H1 (cell line): ENCODE measurements around the gene CXorf49B. TPM values are rescaled to one million over a fixed set of nuclear protein-coding genes. Genes with fewer than 3 reads are reported as not detected.
"Not testable (repeated sequence)": the region's sequence is repeated elsewhere in the genome, so short reads cannot be mapped to it uniquely, and the experiment has no call there.

ENCODE experiments used
- CTCF ChIA-PET: fragments of 300-600 bp; sonication (Branson Sonifier 250); formaldehyde crosslinking; loops from one replicate; lab custom pipeline; 2021; ENCODE audit not compliant: partially characterized antibody; lab: Charles Lee
- POLR2A ChIA-PET: fragments of 300-600 bp; sonication (Branson Sonifier 250); formaldehyde crosslinking; loops from one replicate; lab custom pipeline; 2021; ENCODE audit warnings: inconsistent platforms; ENCODE audit not compliant: partially characterized antibody; lab: Charles Lee
- DNase-seq, 2 experiments: peaks; one replicate each; pipeline versions ENCODE4 v3.0.0 to v3.0.0-alpha.2; 2010 to 2022; ENCODE audit warnings: low spot score in 2 of 2, low read depth in 1 of 2, mixed read lengths in 1 of 2
- FAIRE-seq: peaks from 2 replicates; lab custom pipeline; 2011; peaks lifted over from hg19 to GRCh38; lab: Jason Lieb, UNC
- H2AFZ ChIP-seq: 2 replicates; pipeline ENCODE4 v1.8.1; 2012; ENCODE audit warnings: low read length, inconsistent platforms
- H2AK5ac ChIP-seq: 2 replicates; pipeline ENCODE4 v1.6.1; 2013; ENCODE audit warnings: low read depth, low read length
- H2BK120ac ChIP-seq: replicated peaks from 2 replicates; pipeline ENCODE3; 2013; ENCODE audit warnings: low read depth, low read length, inconsistent platforms
- H2BK12ac ChIP-seq: 2 replicates; pipeline ENCODE4 v1.6.1; 2013; ENCODE audit warnings: low read depth, low read length
- H2BK15ac ChIP-seq: 2 replicates; pipeline ENCODE4 v1.6.1; 2013; ENCODE audit warnings: low read length
- H2BK20ac ChIP-seq: 2 replicates; pipeline ENCODE4 v1.6.1; 2013; ENCODE audit warnings: low read length
- H2BK5ac ChIP-seq: 2 replicates; pipeline ENCODE4 v1.6.1; 2013; ENCODE audit warnings: low read depth, low read length
- H3K14ac ChIP-seq: 2 replicates; pipeline ENCODE4 v1.6.1; 2013; ENCODE audit warnings: inconsistent platforms; ENCODE audit not compliant: insufficient read length
- H3K18ac ChIP-seq: 2 replicates; pipeline ENCODE4 v1.6.1; 2013; ENCODE audit warnings: low read length; ENCODE audit errors: extremely low read depth
- H3K23ac ChIP-seq: 2 replicates; pipeline ENCODE4 v1.6.1; 2013; ENCODE audit warnings: inconsistent platforms; ENCODE audit not compliant: insufficient read length
- H3K23me2 ChIP-seq: 2 replicates; pipeline ENCODE4 v1.6.1; 2013; ENCODE audit warnings: low read depth, low read length
- H3K27ac ChIP-seq: 2 replicates; pipeline ENCODE4 v1.6.1; 2011; ENCODE audit warnings: low read depth, low read length, inconsistent platforms
- H3K27me3 ChIP-seq, 4 experiments: replicated peaks in 1 of 4; 1 replicate in 1 of 4; 2 replicates in 3 of 4; pipeline versions ENCODE4 v1.6.1 to v1.8.1; 2011 to 2013; ENCODE audit warnings: low read length in 3 of 4, mild to moderate bottlenecking in 3 of 4, inconsistent platforms in 2 of 4, mixed read lengths in 2 of 4, moderate library complexity in 1 of 4; ENCODE audit not compliant: control insufficient read depth in 3 of 4, insufficient read depth in 3 of 4; ENCODE audit errors: extremely low read depth in 1 of 4
- H3K36me3 ChIP-seq, 4 experiments: 2 replicates each; pipeline versions ENCODE4 v1.6.1 to v1.8.1; 2011 to 2013; ENCODE audit warnings: mild to moderate bottlenecking in 4 of 4, low read length in 3 of 4, moderate library complexity in 2 of 4, control low read depth in 1 of 4, inconsistent platforms in 1 of 4; ENCODE audit not compliant: insufficient read depth in 4 of 4, control insufficient read depth in 2 of 4
- H3K4ac ChIP-seq: replicated peaks from 2 replicates; pipeline ENCODE3; 2013; ENCODE audit warnings: low read length, low read depth, mixed read lengths, inconsistent platforms; ENCODE audit not compliant: insufficient read length
- H3K4me1 ChIP-seq, 4 experiments: replicated peaks in 1 of 4; 1 replicate in 1 of 4; 2 replicates in 3 of 4; pipeline versions ENCODE4 v1.6.1 to v1.8.1; 2011 to 2013; ENCODE audit warnings: low read length in 3 of 4, inconsistent platforms in 2 of 4, mixed read lengths in 1 of 4; ENCODE audit not compliant: insufficient read depth in 4 of 4, control insufficient read depth in 3 of 4
- H3K4me2 ChIP-seq, 2 experiments: 2 replicates each; pipeline versions ENCODE4 v1.6.1 to v1.8.1; 2011 to 2013; ENCODE audit warnings: low read depth in 2 of 2, low read length in 2 of 2, control low read depth in 1 of 2, inconsistent platforms in 1 of 2, mild to moderate bottlenecking in 1 of 2; ENCODE audit not compliant: insufficient read depth in 1 of 2
- H3K4me3 ChIP-seq, 4 experiments: fragments of 200-600, 300-600 bp in 1 of 4; sonication (generic), shearing (Covaris generic), sonication (Bioruptor Twin) in 1 of 4; 2 replicates each; pipeline versions ENCODE4 v1.5.1 to v1.8.1; 2011 to 2016; ENCODE audit warnings: low read length in 4 of 4, low read depth in 3 of 4, control low read depth in 2 of 4, inconsistent platforms in 2 of 4, mild to moderate bottlenecking in 2 of 4, mixed read lengths in 1 of 4, moderate library complexity in 1 of 4; ENCODE audit not compliant: insufficient read depth in 2 of 4; ENCODE audit errors: extremely low read depth in 1 of 4
- H3K56ac ChIP-seq: replicated peaks from 2 replicates; pipeline ENCODE3; 2013; ENCODE audit warnings: low read depth, mild to moderate bottlenecking, mixed read lengths, low read length, inconsistent platforms; ENCODE audit not compliant: insufficient read length
- H3K79me1 ChIP-seq: 2 replicates; pipeline ENCODE4 v1.6.1; 2013; ENCODE audit warnings: low read depth, low read length, control low read depth
- H3K79me2 ChIP-seq, 2 experiments: 2 replicates each; pipeline versions ENCODE4 v1.6.1 to v1.8.1; 2012 to 2013; ENCODE audit warnings: low read length in 2 of 2, mild to moderate bottlenecking in 2 of 2, inconsistent platforms in 1 of 2; ENCODE audit not compliant: insufficient read depth in 2 of 2, control insufficient read depth in 1 of 2
- H3K9ac ChIP-seq, 4 experiments: replicated peaks in 1 of 4; 1 replicate in 1 of 4; 2 replicates in 3 of 4; pipeline versions ENCODE4 v1.6.1 to v1.8.1; 2011 to 2013; ENCODE audit warnings: low read depth in 3 of 4, low read length in 3 of 4, control low read depth in 2 of 4, mild to moderate bottlenecking in 2 of 4, moderate library complexity in 2 of 4, inconsistent platforms in 1 of 4; ENCODE audit errors: extremely low read depth in 1 of 4
- H3K9me3 ChIP-seq, 2 experiments: 2 replicates each; pipeline versions ENCODE4 v1.6.1 to v1.8.1; 2012 to 2013; ENCODE audit warnings: mild to moderate bottlenecking in 2 of 2, moderate library complexity in 2 of 2, control low read depth in 1 of 2, inconsistent platforms in 1 of 2, low read depth in 1 of 2, low read length in 1 of 2, mixed read lengths in 1 of 2; ENCODE audit not compliant: insufficient read depth in 2 of 2
- H4K20me1 ChIP-seq, 2 experiments: replicated peaks in 1 of 2; 2 replicates each; pipeline versions ENCODE3 to v1.8.1; 2011 to 2013; ENCODE audit warnings: inconsistent platforms in 2 of 2, low read length in 2 of 2, mild to moderate bottlenecking in 1 of 2; ENCODE audit not compliant: insufficient read depth in 2 of 2, control insufficient read depth in 1 of 2
- H4K5ac ChIP-seq: 2 replicates; pipeline ENCODE4 v1.6.1; 2013; ENCODE audit warnings: low read length, low read depth, mixed read lengths, inconsistent platforms; ENCODE audit not compliant: insufficient read length
- H4K8ac ChIP-seq: 2 replicates; pipeline ENCODE4 v1.8.0; 2013; ENCODE audit warnings: mild to moderate bottlenecking, moderate library complexity, low read length, inconsistent platforms; ENCODE audit not compliant: insufficient read depth; ENCODE audit errors: extremely low read depth
- H4K91ac ChIP-seq: replicated peaks from 2 replicates; pipeline ENCODE3; 2013; ENCODE audit warnings: low read length, mixed read lengths, inconsistent platforms; ENCODE audit not compliant: insufficient read length
- WGBS, 2 experiments: shearing (Covaris generic) in 1 of 2; methylation state at CpG; one replicate each; pipeline versions ENCODE4 v1.1.6 to v1.1.7; 2013 to 2015; ENCODE audit warnings: low lambda C conversion rate in 2 of 2, mixed read lengths in 2 of 2, inconsistent platforms in 1 of 2, low coverage in 1 of 2, missing lambda C conversion rate in 1 of 2; ENCODE audit not compliant: insufficient replicate concordance in 2 of 2, insufficient coverage in 1 of 2, insufficient read length in 1 of 2; ENCODE audit errors: extremely low coverage in 1 of 2, missing lambda C conversion rate in 1 of 2; 5-methylcytosine and 5-hydroxymethylcytosine counted together
- polyA plus RNA-seq, 7 experiments: library from polyadenylated mRNA; depleted of rRNA in 3 of 7; stranded (reverse) in 5 of 7; unstranded in 2 of 7; fragments of >200 nt in 5 of 7; fragments of 200-250 nt in 2 of 7; gene quantifications; 1 replicate in 5 of 7; 2 replicates in 1 of 7; 4 replicates in 1 of 7; pipeline versions ENCODE4 v1.2.1 to v1.2.3, GENCODE V29; 2011 to 2013; ENCODE audit warnings: missing spikeins in 2 of 7, mixed read lengths in 2 of 7
- total RNA-seq: library from RNA; stranded (reverse); fragmentation: NEBNext Ultra II Directional; extraction: Animal tissue kit (Norgen Biotek cat#: 25700); gene quantifications from 2 replicates; pipeline ENCODE4 v1.2.1, GENCODE V29; 2021

Gene CXorf49B
- total and polyA plus RNA-seq, 2 of the 8 experiments (the other 6 are each of a cell fraction or from before 2014, with no cell fraction given) = not detected

- H2BK12ac ChIP-seq, FAIRE-seq, H3K14ac ChIP-seq, H3K27ac ChIP-seq, H3K4me1 ChIP-seq, H2AK5ac ChIP-seq, H4K91ac ChIP-seq, H4K8ac ChIP-seq, H2BK5ac ChIP-seq, H3K36me3 ChIP-seq, H3K23ac ChIP-seq, H3K23me2 ChIP-seq, H2AFZ ChIP-seq, H4K5ac ChIP-seq, H3K9me3 ChIP-seq, H3K4me3 ChIP-seq, CTCF ChIA-PET, H4K20me1 ChIP-seq, H3K79me2 ChIP-seq, H2BK15ac ChIP-seq, H3K9ac ChIP-seq, DNase-seq, H3K18ac ChIP-seq, H3K79me1 ChIP-seq, H3K4me2 ChIP-seq, H3K27me3 ChIP-seq, H3K4ac ChIP-seq, H2BK120ac ChIP-seq, H2BK20ac ChIP-seq, H3K56ac ChIP-seq, POLR2A ChIA-PET: not testable (repeated sequence)
- WGBS, 2 experiments = no CpG with 5 or more reads among the region's 11 CpGs
These were observed 1.7 kb downstream of the CXorf49B start for GRCh38 chrX:71764832-71765231.

- H4K20me1 ChIP-seq, H3K79me1 ChIP-seq, H3K36me3 ChIP-seq, CTCF ChIA-PET, H3K23ac ChIP-seq, H3K14ac ChIP-seq, H4K5ac ChIP-seq, H4K91ac ChIP-seq, FAIRE-seq, H3K4ac ChIP-seq, H4K8ac ChIP-seq, H2AK5ac ChIP-seq, H3K9ac ChIP-seq, DNase-seq, H3K4me2 ChIP-seq, H3K18ac ChIP-seq, H2BK120ac ChIP-seq, H3K4me3 ChIP-seq, H2BK12ac ChIP-seq, POLR2A ChIA-PET, H3K27ac ChIP-seq, H3K4me1 ChIP-seq, H2BK20ac ChIP-seq, H3K79me2 ChIP-seq, H2BK15ac ChIP-seq, H3K9me3 ChIP-seq, H2AFZ ChIP-seq, H3K27me3 ChIP-seq, H3K23me2 ChIP-seq, H2BK5ac ChIP-seq, H3K56ac ChIP-seq: not testable (repeated sequence)
- no CpG with 5 or more reads among the region's 8 CpGs for WGBS, 2 experiments
These were observed 2.5 kb downstream of the CXorf49B start for GRCh38 chrX:71765613-71766012.
